Measurements from ENCODE around the gene PALM. TPM values are rescaled to one million over a fixed set of nuclear protein-coding genes. Genes with fewer than 3 reads are reported as not detected.

PALM gene
- total RNA-seq, 1 experiment from 2014 or later, result 18.5 TPM

- no peak overlapping the region for H2BK15ac ChIP-seq (ENCODE audit: low read depth, low read length)
- no peak overlapping the region for H4K5ac ChIP-seq (ENCODE audit: insufficient read length, low read depth, low read length)
- no peak overlapping the region for H3K14ac ChIP-seq (ENCODE audit: insufficient read depth, low read length)
Observed at GRCh38 chr19:677601-678436, 30.9 kb upstream of the PALM start.

More at GRCh38 chr19:677601-678436, 30.9 kb upstream of the PALM start:
- Histone ChIP-seq H3K4me1 (ENCODE audit: insufficient read depth, low read length) (no peaks in the 10 kb centered on the region), H3K79me1 (ENCODE audit: insufficient read depth, low read depth, low read length, poor library complexity, severe bottlenecking) (no peaks in the 10 kb centered on the region), H3K23ac (ENCODE audit: insufficient read length, low read depth, low read length) (no peak overlapping the region), H2BK12ac (ENCODE audit: insufficient read length, low read depth, low read length) (no peak overlapping the region), H3K9me3 (ENCODE audit: control insufficient read depth, low read depth, low read length) (no peaks in the 10 kb centered on the region), H3K27me3 (ENCODE audit: insufficient read depth, low read length) (no peaks in the 10 kb centered on the region; the same call in 1 of the 2 replicates), H3K27ac (ENCODE audit: insufficient read length, low read depth, low read length) (no peak overlapping the region), H4K8ac (replicated peaks; ENCODE audit: insufficient read length, low read depth, low read length) (no peak overlapping the region), H4K91ac (ENCODE audit: insufficient read length, low read depth, low read length) (no peak overlapping the region), H2BK120ac (ENCODE audit: low read depth, low read length, poor library complexity, severe bottlenecking) (no peak overlapping the region), H2BK20ac (ENCODE audit: low read depth, low read length, poor library complexity, severe bottlenecking) (no peak overlapping the region), H2AK5ac (ENCODE audit: insufficient read length, low read length) (no peak overlapping the region), H3K23me2 (ENCODE audit: insufficient read length, low read depth, low read length, poor library complexity, severe bottlenecking) (peaks cover 8% of the 10 kb centered on the region), H3K9ac (ENCODE audit: extremely low read depth, insufficient read length, low read length) (no peak overlapping the region), H3K4ac (ENCODE audit: low read depth, low read length) (no peak overlapping the region), H3K56ac (ENCODE audit: insufficient read length, low read depth, low read length) (no peak overlapping the region), H3K18ac (ENCODE audit: insufficient read length, low read depth, low read length) (no peak overlapping the region), H3K4me2 (ENCODE audit: insufficient read depth, insufficient read length, low read length) (no peak overlapping the region), H4K20me1 (ENCODE audit: control insufficient read depth, insufficient read depth, insufficient read length) (no peaks in the 10 kb centered on the region), H3T11ph (ENCODE audit: low read length) (no peak overlapping the region), H3K79me2 (ENCODE audit: insufficient read depth, low read length) (no peaks in the 10 kb centered on the region), H2AFZ (ENCODE audit: low read length) (no peak overlapping the region), H2BK5ac (ENCODE audit: insufficient read length, low read length) (no peak overlapping the region)
- Mint-ChIP-seq H3K27me3 (ENCODE audit: low read depth) (peaks cover 45% of the 10 kb centered on the region), H3K4me3 (peak overlapping the region; percentile 21 to 31; a peak in 3 of 5 replicates), H3K9me3 (no peaks in the 10 kb centered on the region), H3K4me1 (peaks cover 0 to 10% of the 10 kb centered on the region in 2 experiments; a peak in 2 of 4 replicates), H3K27ac (no peak overlapping the region), H3K36me3 (ENCODE audit: insufficient read depth in 1 of 3, low read depth in 3 of 3) (no peaks in the 10 kb centered on the region)
- TF ChIP-seq, protein P1, sequence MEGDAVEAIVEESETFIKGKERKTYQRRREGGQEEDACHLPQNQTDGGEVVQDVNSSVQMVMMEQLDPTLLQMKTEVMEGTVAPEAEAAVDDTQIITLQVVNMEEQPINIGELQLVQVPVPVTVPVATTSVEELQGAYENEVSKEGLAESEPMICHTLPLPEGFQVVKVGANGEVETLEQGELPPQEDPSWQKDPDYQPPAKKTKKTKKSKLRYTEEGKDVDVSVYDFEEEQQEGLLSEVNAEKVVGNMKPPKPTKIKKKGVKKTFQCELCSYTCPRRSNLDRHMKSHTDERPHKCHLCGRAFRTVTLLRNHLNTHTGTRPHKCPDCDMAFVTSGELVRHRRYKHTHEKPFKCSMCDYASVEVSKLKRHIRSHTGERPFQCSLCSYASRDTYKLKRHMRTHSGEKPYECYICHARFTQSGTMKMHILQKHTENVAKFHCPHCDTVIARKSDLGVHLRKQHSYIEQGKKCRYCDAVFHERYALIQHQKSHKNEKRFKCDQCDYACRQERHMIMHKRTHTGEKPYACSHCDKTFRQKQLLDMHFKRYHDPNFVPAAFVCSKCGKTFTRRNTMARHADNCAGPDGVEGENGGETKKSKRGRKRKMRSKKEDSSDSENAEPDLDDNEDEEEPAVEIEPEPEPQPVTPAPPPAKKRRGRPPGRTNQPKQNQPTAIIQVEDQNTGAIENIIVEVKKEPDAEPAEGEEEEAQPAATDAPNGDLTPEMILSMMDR (conservative IDR thresholded peaks at IDR 0.05), result no peak
- no peak for DNase-seq
- no CpG with 5 or more reads among the region's 22 CpGs for whole genome bisulfite sequencing (ENCODE audit: extremely low coverage, insufficient read length, low lambda C conversion rate)
